Measurements from ENCODE around the gene PNPLA6.

DNA sequence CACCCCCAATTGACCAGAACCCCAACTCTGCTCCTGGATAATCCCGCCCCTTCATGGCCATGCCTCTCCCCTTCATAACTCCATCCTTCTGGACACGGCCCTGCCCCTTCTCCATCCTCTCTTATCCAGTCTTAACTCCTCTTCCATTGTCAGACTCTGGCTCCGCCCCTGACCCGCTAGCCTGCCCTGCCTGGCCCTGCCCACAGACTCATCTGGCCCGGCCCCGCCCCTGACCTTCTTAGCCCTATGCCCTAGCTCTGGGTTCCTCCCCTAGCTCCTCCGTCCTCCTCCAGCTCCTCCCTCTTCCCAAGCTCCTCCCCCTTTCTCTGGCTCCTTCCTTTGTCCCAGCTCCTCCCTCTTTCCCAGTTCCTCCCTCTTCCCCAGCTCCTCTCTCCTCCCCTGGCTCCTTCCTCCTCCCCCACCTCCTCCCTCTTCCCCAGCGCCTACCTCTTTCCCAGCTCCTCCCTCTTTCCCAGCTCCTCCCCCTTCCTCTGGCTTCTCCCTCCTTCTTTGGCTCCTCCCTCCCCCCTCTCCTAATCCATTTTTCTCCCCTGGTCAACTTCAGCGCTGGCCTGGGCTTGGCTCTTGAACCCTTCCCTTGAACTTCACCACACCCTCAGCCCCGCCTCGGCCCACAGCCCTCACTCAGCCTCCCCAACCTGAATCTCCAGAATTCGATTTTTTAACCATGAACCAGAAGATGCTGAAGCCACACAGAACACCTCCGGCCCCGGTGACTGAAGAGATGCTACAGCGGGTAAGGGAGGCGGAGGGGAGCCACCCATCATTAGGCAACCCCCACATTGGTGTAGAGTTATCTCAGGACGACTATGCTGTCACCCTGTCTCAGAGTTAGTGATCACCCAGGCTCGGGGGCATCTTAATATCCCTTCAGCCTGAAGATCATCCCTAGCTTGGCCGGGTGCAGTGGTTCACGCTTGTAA is 28.9 kb upstream of the PNPLA6 start:
- no peak for TF ChIP-seq EZH2phosphoT487 (IDR thresholded peaks at IDR 0.05; ENCODE audit: borderline replicate concordance, low read length)
- TF ChIP-seq EZH2 (IDR thresholded peaks at IDR 0.05; ENCODE audit: low read length, unreplicated experiment) = no peak
